NCI-H1436 treated with DMSO at 0.1 percent for 48 hours (cell line): ENCODE data around the gene COL21A1.

Source experiments
- DNase-seq: peaks from one replicate; lab custom pipeline; 2025; lab: John Stamatoyannopoulos, UW

COL21A1 gene

GRCh38 chr6:56245903-56246351 lies 1.5 kb downstream of the COL21A1 start:
- DNase-seq = no peak

GRCh38 chr6:56244528-56245253 lies 2.7 kb downstream of the COL21A1 start:
- no peak for DNase-seq

GRCh38 chr6:56244089-56244488 lies 3.3 kb downstream of the COL21A1 start:
- DNase-seq = no peak

GRCh38 chr6:56243518-56244070 lies 3.8 kb downstream of the COL21A1 start:
- no peak for DNase-seq

- no peak for DNase-seq
Observed at GRCh38 chr6:56242346-56242745, 5.0 kb downstream of the COL21A1 start.

- no peak for DNase-seq
Observed at GRCh38 chr6:56241124-56241802, 6.1 kb downstream of the COL21A1 start.

- DNase-seq = no peak
Observed at GRCh38 chr6:56238352-56238751, 9.0 kb downstream of the COL21A1 start.

GRCh38 chr6:56235245-56235644 lies 12.1 kb downstream of the COL21A1 start:
- no peak for DNase-seq

GRCh38 chr6:56232436-56232835 lies 14.9 kb downstream of the COL21A1 start:
- no peak for DNase-seq

GRCh38 chr6:56231827-56232226 lies 15.6 kb downstream of the COL21A1 start:
- DNase-seq = no peak

GRCh38 chr6:56230976-56231566 lies 16.3 kb downstream of the COL21A1 start:
- no peak for DNase-seq

- no peak for DNase-seq
Observed at GRCh38 chr6:56227071-56227879, 20.1 kb downstream of the COL21A1 start.

GRCh38 chr6:56223995-56224394 lies 23.4 kb downstream of the COL21A1 start:
- DNase-seq = no peak

- no peak for DNase-seq
Observed at GRCh38 chr6:56222499-56222898, 24.9 kb downstream of the COL21A1 start.

- DNase-seq = no peak
Observed at GRCh38 chr6:56220078-56220477, 27.3 kb downstream of the COL21A1 start.

GRCh38 chr6:56214703-56215101 lies 32.7 kb downstream of the COL21A1 start:
- DNase-seq = no peak

GRCh38 chr6:56214041-56214702 lies 33.2 kb downstream of the COL21A1 start:
- no peak for DNase-seq

- DNase-seq = no peak
Observed at GRCh38 chr6:56211724-56212123, 35.7 kb downstream of the COL21A1 start.

- DNase-seq = no peak
Observed at GRCh38 chr6:56204134-56204533, 43.2 kb downstream of the COL21A1 start.

GRCh38 chr6:56199956-56200355 lies 47.4 kb downstream of the COL21A1 start:
- no peak for DNase-seq

GRCh38 chr6:56193846-56194245 lies 53.5 kb downstream of the COL21A1 start:
- no peak for DNase-seq
